Measurements from ENCODE around the gene COL4A1. TPM values are rescaled to one million over a fixed set of nuclear protein-coding genes. Genes with fewer than 3 reads are reported as not detected.
A peak's percentile ranks its signal among the peaks of the same experiment; 100 is the strongest.

COL4A1 gene
- total RNA-seq, 2 donors from 2014 or later = 140 to 201 TPM

DNA sequence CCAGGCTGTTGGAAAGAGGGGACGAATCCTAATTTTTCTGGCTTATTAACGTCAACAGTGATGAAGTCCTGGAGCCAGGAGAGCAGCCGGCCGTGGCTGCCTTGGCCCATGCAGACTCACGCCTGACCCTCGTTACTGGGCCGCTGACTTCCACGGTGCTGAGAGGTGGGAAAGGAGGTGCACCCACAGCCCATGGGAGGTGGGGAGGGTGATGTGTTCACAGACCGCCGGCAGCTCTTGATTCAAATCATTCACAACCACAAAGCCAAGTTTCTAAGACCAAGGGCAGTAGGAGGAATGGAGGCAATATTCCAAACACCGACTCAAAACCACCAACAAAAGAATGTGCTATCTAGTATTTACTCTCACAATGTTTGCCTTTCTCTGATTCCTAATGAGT is 24.4 kb upstream of the COL4A1 start:
- H3K4me3 ChIP-seq = no peak overlapping the region
- H3K9me3 ChIP-seq = no peaks in the 10 kb centered on the region
- TF ChIP-seq, protein P1, sequence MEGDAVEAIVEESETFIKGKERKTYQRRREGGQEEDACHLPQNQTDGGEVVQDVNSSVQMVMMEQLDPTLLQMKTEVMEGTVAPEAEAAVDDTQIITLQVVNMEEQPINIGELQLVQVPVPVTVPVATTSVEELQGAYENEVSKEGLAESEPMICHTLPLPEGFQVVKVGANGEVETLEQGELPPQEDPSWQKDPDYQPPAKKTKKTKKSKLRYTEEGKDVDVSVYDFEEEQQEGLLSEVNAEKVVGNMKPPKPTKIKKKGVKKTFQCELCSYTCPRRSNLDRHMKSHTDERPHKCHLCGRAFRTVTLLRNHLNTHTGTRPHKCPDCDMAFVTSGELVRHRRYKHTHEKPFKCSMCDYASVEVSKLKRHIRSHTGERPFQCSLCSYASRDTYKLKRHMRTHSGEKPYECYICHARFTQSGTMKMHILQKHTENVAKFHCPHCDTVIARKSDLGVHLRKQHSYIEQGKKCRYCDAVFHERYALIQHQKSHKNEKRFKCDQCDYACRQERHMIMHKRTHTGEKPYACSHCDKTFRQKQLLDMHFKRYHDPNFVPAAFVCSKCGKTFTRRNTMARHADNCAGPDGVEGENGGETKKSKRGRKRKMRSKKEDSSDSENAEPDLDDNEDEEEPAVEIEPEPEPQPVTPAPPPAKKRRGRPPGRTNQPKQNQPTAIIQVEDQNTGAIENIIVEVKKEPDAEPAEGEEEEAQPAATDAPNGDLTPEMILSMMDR (IDR thresholded peaks at IDR 0.05) = no peak
- no peaks in the 10 kb centered on the region for H3K27me3 ChIP-seq
- peaks cover 0 to 86% of the 10 kb centered on the region in 2 donors for H3K4me1 ChIP-seq
- DNase-seq (ENCODE audit: low spot score) = no peak
- peak overlapping the region; percentile 73 to 74 for H3K27ac ChIP-seq
- H3K36me3 ChIP-seq = no peaks in the 10 kb centered on the region

DNA sequence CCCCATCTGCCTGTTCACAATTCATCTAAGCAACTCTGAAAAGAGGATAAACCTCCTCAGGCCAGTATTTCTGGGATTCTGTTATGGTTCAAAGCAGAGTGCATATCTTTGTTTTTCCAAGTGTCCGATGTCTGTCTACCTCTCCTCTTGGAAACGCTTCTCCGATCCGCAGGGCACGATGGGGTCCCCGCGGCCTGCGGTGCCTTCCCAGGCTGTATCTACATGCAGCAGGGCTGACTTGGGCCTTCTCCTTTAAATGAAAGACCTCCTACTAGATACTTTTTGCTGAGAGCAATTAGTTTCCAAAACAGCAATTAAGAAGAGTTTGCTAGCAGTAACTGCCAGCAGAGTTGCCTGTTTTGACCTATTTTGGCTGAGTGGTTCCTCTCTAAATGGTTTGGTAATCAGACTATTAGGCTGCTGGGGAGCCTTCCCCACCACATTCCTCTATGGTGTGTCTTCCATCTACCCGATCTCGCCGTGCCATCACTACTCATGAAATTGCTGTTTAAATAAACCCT is 23.6 kb upstream of the COL4A1 start:
- peak overlapping the region; percentile 73 to 74 for H3K27ac ChIP-seq
- peak overlapping the region in 1 of 2 donors; percentile 28 for H3K4me3 ChIP-seq
- DNase-seq (ENCODE audit: low spot score) = no peak
- no peaks in the 10 kb centered on the region for H3K9me3 ChIP-seq
- TF ChIP-seq, protein P1 (IDR thresholded peaks at IDR 0.05) = no peak
- no peaks in the 10 kb centered on the region for H3K27me3 ChIP-seq
- H3K36me3 ChIP-seq = no peaks in the 10 kb centered on the region
- peaks cover 0 to 88% of the 10 kb centered on the region in 2 donors for H3K4me1 ChIP-seq

DNA sequence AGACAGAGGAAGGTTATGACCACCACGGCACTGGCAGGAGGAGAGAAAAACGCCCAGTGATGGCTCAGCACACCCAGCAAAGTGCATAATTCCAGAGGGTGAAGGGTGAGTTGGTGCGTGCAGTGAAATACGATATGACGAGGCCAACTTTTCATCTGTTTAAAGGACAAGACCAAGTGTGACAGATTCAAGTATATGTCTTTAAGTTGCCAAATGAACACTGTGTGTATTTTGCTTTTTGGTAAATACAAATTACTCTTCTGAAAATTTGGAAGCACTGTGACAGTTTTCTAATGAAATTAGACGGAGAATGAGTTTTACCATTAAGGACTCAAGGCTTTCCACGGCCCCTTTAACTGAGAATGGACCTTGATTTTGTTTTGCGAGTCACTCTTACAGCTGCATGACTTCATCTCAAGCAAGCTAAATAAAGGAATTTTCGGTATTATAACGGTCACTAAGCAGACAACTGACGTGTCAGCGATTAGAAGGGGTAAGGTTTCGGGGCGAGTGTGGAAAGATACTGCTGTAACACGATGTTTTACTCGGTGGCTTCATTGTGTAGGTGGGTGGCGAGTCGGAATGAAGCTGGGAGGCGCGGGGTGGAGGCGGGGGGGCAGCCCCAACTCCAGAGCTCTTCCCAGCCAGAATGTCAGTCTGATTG is 23.0 kb upstream of the COL4A1 start:
- peak; percentile 58 for DNase-seq (ENCODE audit: low spot score)
- TF ChIP-seq, protein P1 (IDR thresholded peaks at IDR 0.05) = no peak
- no peaks in the 10 kb centered on the region for H3K9me3 ChIP-seq
- H3K27me3 ChIP-seq = no peaks in the 10 kb centered on the region
- no peaks in the 10 kb centered on the region for H3K36me3 ChIP-seq
- H3K4me1 ChIP-seq = peaks cover 0 to 88% of the 10 kb centered on the region in 2 donors
- peak overlapping the region; percentile 73 to 74 for H3K27ac ChIP-seq
- peak overlapping the region in 1 of 2 donors; percentile 28 for H3K4me3 ChIP-seq

DNA sequence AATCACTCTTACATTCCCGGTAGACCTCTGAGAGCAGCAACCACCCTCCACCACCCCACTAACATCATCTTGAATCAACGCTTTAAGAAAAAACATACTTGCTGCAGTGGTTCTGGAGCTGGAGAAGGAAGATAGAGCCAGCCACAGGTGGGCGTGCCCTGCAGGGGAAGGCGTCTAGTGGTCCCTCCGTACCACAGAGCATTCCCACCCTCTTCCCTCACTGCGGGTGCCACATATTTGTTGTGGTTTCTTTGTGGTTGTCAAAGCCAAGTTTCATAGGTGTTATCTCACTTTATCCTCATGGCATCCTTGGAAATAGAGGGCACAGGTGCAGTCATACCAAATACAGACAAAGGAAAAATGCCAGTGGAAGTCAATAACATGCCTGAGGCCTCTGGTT is 22.3 kb upstream of the COL4A1 start:
- no peak overlapping the region for H3K4me3 ChIP-seq
- peaks cover 0 to 92% of the 10 kb centered on the region in 2 donors for H3K4me1 ChIP-seq
- peak overlapping the region; percentile 73 to 74 for H3K27ac ChIP-seq
- TF ChIP-seq, protein P1 (IDR thresholded peaks at IDR 0.05) = no peak
- H3K27me3 ChIP-seq = no peaks in the 10 kb centered on the region
- DNase-seq (ENCODE audit: low spot score) = no peak
- no peaks in the 10 kb centered on the region for H3K36me3 ChIP-seq
- H3K9me3 ChIP-seq = no peaks in the 10 kb centered on the region

DNA sequence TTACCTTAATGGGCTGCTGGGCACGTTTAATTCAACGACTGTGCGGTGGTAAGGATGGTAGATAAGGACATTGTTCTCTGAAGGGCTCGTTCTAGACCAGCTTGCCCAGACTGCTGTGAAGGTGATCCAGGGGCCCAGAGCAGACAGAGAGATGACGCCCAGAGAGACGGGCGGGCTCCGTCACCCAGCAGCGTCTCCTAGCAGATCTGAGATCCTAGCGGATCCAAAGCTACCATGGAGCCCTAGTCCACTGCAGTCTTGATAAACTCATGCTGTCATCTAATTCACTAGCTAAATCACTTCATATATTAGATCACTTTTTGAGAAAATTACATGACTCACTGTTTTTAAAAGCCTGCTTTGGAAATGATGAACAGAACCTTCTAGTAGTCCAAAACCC is 21.6 kb upstream of the COL4A1 start:
- Histone ChIP-seq H3K4me3 (no peak overlapping the region), H3K27ac (peak overlapping the region; percentile 73 to 74), H3K9me3 (no peaks in the 10 kb centered on the region), H3K36me3 (no peaks in the 10 kb centered on the region), H3K27me3 (no peaks in the 10 kb centered on the region), H3K4me1 (peaks cover 0 to 94% of the 10 kb centered on the region in 2 donors)
- TF ChIP-seq, protein P1 (IDR thresholded peaks at IDR 0.05) = no peak
- no peak for DNase-seq (ENCODE audit: low spot score)

Data from right atrium auricular region (tissue), 2 donors.